Endodermal cell (in vitro differentiated cells): ENCODE results near the gene INKA2. TPM values are rescaled to one million over a fixed set of nuclear protein-coding genes. Genes with fewer than 3 reads are reported as not detected.

ENCODE experiments used
- DNase-seq: peaks from one replicate; pipeline ENCODE4 v3.0.0-alpha.2; 2017
- H3K27ac ChIP-seq: 2 replicates; pipeline ENCODE4 v1.5.1; 2013; ENCODE audit warnings: mild to moderate bottlenecking, low read depth, low read length, moderate library complexity
- H3K27me3 ChIP-seq: 2 replicates; pipeline ENCODE4 v1.6.1; 2013; ENCODE audit warnings: mild to moderate bottlenecking, low read length, moderate library complexity; ENCODE audit not compliant: insufficient read depth, control insufficient read depth, poor library complexity, severe bottlenecking
- H3K36me3 ChIP-seq: 2 replicates; pipeline ENCODE4 v1.7.0; 2013; ENCODE audit warnings: mild to moderate bottlenecking, low read length, moderate library complexity; ENCODE audit not compliant: control insufficient read depth, insufficient read depth
- H3K4me1 ChIP-seq: one replicate; pipeline ENCODE4 v1.7.0; 2013; ENCODE audit warnings: low read length; ENCODE audit not compliant: control insufficient read depth, insufficient read depth
- H3K4me3 ChIP-seq: 2 replicates; pipeline ENCODE4 v1.5.1; 2013; ENCODE audit warnings: mild to moderate bottlenecking, low read length, moderate library complexity
- H3K9ac ChIP-seq: 2 replicates; pipeline ENCODE4 v1.6.1; 2013; ENCODE audit warnings: mild to moderate bottlenecking, low read length, moderate library complexity; ENCODE audit not compliant: poor library complexity, severe bottlenecking; ENCODE audit errors: extremely low read depth
- H3K9me3 ChIP-seq: 2 replicates; pipeline ENCODE4 v1.6.1; 2013; ENCODE audit warnings: mild to moderate bottlenecking, low read length, moderate library complexity; ENCODE audit not compliant: control insufficient read depth
- H3K27ac Mint-ChIP-seq: 2 replicates; pipeline ENCODE4 v1.8.0; 2020; ENCODE audit warnings: mixed read lengths
- H3K27me3 Mint-ChIP-seq: 2 replicates; pipeline ENCODE4 v1.8.0; 2021; ENCODE audit warnings: mild to moderate bottlenecking, mixed read lengths; ENCODE audit not compliant: insufficient read depth
- H3K36me3 Mint-ChIP-seq: 2 replicates; pipeline ENCODE4 v1.8.0; 2020; ENCODE audit warnings: low read depth, mixed read lengths
- H3K4me1 Mint-ChIP-seq: 2 replicates; pipeline ENCODE4 v1.8.0; 2020; ENCODE audit warnings: mixed read lengths
- H3K4me3 Mint-ChIP-seq: 2 replicates; pipeline ENCODE4 v1.8.0; 2020; ENCODE audit warnings: mild to moderate bottlenecking, moderate library complexity, mixed read lengths
- H3K9me3 Mint-ChIP-seq: 2 replicates; pipeline ENCODE4 v1.8.0; 2020; ENCODE audit warnings: mild to moderate bottlenecking, mixed read lengths
- WGBS, 2 experiments: methylation state at CpG; one replicate each; pipeline versions ENCODE4 v1.1.5 to v1.1.7; 2013; ENCODE audit warnings: missing lambda C conversion rate in 2 of 2, mixed read lengths in 1 of 2; ENCODE audit not compliant: insufficient coverage in 1 of 2, insufficient read length in 1 of 2; 5-methylcytosine and 5-hydroxymethylcytosine counted together
- total RNA-seq, 2 donors: library from RNA; stranded (reverse); fragmentation: NEBNext Ultra II Directional in 1 of 2; extraction: Animal tissue kit (Norgen Biotek cat#: 25700) in 1 of 2; gene quantifications; 2 replicates in 1 of 2; 3 replicates in 1 of 2; pipeline ENCODE4 v1.2.1, GENCODE V29; 2021
- TF ChIP-seq, protein P1 (sequence below): fragments of 200-600 bp; sonication (generic); conservative IDR thresholded peaks from 2 replicates; pipeline ENCODE4 v1.5.0; 2021; ENCODE audit warnings: antibody characterized with exemption, mild to moderate bottlenecking

Gene INKA2
- total RNA-seq, 2 donors from 2014 or later = 1.4 to 1.9 TPM

DNA sequence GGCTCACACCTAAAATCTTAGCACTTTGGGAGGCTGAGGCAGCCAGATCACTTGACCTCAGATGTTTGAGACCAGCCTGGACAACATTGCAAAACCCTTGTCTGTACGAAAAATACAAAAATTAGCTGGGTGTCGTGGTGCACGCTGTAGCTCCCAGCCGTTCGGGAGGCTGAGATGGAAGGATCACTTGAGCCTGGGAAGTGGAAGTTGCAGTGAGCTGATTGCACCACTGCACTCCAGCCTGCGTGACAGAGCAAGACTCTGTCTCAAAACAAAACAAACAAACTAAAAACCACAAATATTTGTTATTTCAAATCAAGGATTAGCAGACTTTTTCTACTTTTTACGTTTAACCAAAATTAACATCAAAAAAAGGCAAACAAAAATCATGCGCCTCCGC is 31.3 kb downstream of the INKA2 start:
- no peaks in the 10 kb centered on the region for H3K9me3 Mint-ChIP-seq
- Histone ChIP-seq H3K9ac (no peak overlapping the region), H3K4me1 (no peaks in the 10 kb centered on the region), H3K27me3 (no peaks in the 10 kb centered on the region), H3K27ac (no peak overlapping the region), H3K9me3 (no peaks in the 10 kb centered on the region), H3K4me3 (no peak overlapping the region), H3K36me3 (peaks cover 68% of the 10 kb centered on the region)
- H3K4me1 Mint-ChIP-seq = no peaks in the 10 kb centered on the region
- no peak for DNase-seq
- WGBS, 2 experiments = 92 to 99% methylated on average over 7 to 8 of the region's 9 CpGs
- H3K27ac Mint-ChIP-seq = no peak overlapping the region
- H3K4me3 Mint-ChIP-seq = no peak overlapping the region
- H3K36me3 Mint-ChIP-seq = peaks cover 31% of the 10 kb centered on the region
- no peaks in the 10 kb centered on the region for H3K27me3 Mint-ChIP-seq
- TF ChIP-seq, protein P1, sequence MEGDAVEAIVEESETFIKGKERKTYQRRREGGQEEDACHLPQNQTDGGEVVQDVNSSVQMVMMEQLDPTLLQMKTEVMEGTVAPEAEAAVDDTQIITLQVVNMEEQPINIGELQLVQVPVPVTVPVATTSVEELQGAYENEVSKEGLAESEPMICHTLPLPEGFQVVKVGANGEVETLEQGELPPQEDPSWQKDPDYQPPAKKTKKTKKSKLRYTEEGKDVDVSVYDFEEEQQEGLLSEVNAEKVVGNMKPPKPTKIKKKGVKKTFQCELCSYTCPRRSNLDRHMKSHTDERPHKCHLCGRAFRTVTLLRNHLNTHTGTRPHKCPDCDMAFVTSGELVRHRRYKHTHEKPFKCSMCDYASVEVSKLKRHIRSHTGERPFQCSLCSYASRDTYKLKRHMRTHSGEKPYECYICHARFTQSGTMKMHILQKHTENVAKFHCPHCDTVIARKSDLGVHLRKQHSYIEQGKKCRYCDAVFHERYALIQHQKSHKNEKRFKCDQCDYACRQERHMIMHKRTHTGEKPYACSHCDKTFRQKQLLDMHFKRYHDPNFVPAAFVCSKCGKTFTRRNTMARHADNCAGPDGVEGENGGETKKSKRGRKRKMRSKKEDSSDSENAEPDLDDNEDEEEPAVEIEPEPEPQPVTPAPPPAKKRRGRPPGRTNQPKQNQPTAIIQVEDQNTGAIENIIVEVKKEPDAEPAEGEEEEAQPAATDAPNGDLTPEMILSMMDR = no peak

DNA sequence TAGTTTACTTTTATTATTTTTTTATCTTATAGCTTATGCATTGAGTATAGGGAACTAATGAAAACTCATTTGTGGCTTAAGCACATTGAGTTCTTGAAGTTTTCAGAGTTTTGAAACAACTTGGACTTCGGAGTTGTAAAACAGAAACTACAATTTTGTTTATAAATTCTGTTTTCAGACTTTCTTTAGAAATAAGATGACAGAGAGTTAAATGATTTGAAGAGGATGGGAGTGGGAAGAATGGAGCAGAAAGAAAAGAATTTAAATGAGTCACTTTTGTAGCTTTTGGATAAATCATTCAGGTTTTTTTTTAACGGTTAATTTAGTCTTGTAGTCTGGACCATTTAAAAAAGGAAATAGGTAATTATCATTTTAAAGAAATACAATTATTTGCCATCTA is 32.3 kb downstream of the INKA2 start:
- Histone ChIP-seq H3K9me3 (no peaks in the 10 kb centered on the region), H3K9ac (no peak overlapping the region), H3K27me3 (no peaks in the 10 kb centered on the region), H3K4me1 (no peaks in the 10 kb centered on the region), H3K27ac (no peak overlapping the region), H3K36me3 (peaks cover 63% of the 10 kb centered on the region), H3K4me3 (no peak overlapping the region)
- Mint-ChIP-seq H3K4me1 (no peaks in the 10 kb centered on the region), H3K9me3 (no peaks in the 10 kb centered on the region), H3K27ac (no peak overlapping the region), H3K4me3 (no peak overlapping the region), H3K27me3 (no peaks in the 10 kb centered on the region), H3K36me3 (peaks cover 31% of the 10 kb centered on the region)
- WGBS, 2 experiments = 94 to 100% methylated on average over 1 of the region's 2 CpGs
- no peak for DNase-seq
- TF ChIP-seq, protein P1 = no peak

DNA sequence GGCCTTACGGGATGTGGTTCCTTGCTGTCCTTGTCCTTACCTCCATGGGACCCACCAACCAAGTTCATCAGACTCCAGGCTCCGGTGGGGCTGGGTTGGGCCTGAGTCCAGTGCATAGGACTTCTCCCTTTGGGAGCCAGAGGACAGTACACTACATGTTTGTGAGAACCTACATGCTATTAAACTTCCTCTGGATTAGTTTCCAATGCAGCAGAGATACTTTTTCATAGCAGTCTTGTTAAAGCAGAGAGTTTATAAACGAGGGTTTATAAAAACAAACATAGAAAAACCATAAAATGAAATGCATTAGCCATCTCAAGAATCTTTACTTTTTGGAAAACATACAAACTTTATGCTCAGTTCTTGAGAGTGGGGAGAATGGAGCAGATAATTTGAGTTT is 33.4 kb downstream of the INKA2 start:
- H3K9me3 ChIP-seq = no peaks in the 10 kb centered on the region
- DNase-seq = no peak
- no peaks in the 10 kb centered on the region for H3K27me3 ChIP-seq
- no peak overlapping the region for H3K4me3 Mint-ChIP-seq
- H3K27me3 Mint-ChIP-seq = no peaks in the 10 kb centered on the region
- H3K4me3 ChIP-seq = no peak overlapping the region
- H3K36me3 Mint-ChIP-seq = peaks cover 32% of the 10 kb centered on the region
- H3K4me1 Mint-ChIP-seq = no peaks in the 10 kb centered on the region
- WGBS, 2 experiments = 91 to 100% methylated on average over 1 to 3 of the region's 3 CpGs
- no peak overlapping the region for H3K27ac Mint-ChIP-seq
- H3K4me1 ChIP-seq = no peaks in the 10 kb centered on the region
- peaks cover 59% of the 10 kb centered on the region for H3K36me3 ChIP-seq
- no peaks in the 10 kb centered on the region for H3K9me3 Mint-ChIP-seq
- no peak overlapping the region for H3K27ac ChIP-seq
- H3K9ac ChIP-seq = no peak overlapping the region
- TF ChIP-seq, protein P1 = no peak
